GM18508 (cell line): ENCODE data around the gene KCNMA1.

Experiments
- ATAC-seq: cut with Tn5 transposase; IDR thresholded peaks from one replicate; pipeline ENCODE4 v1.9.1; 2021; ENCODE audit warnings: moderate number of reproducible peaks; ENCODE audit not compliant: insufficient read depth, unreplicated experiment

Gene KCNMA1

DNA sequence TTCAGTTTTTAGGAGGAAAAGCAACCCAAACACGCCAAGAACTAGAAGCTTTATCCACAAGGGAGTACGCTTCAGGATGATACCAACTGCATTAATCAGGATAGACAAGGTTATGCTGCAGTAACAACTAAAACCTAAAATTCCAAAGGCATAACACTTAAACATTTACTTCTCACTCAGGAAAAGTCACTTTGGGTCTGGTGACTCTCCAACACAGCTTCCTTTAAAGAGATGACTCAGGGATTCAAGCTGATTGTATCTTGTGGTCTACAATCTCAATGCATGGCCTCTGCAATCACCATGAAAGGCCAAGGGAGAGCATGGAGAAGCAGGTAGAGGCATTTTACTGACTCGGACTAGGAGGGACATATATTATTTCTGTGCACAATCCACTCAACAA, 315.8 kb downstream of the KCNMA1 start:
- no peak for ATAC-seq

DNA sequence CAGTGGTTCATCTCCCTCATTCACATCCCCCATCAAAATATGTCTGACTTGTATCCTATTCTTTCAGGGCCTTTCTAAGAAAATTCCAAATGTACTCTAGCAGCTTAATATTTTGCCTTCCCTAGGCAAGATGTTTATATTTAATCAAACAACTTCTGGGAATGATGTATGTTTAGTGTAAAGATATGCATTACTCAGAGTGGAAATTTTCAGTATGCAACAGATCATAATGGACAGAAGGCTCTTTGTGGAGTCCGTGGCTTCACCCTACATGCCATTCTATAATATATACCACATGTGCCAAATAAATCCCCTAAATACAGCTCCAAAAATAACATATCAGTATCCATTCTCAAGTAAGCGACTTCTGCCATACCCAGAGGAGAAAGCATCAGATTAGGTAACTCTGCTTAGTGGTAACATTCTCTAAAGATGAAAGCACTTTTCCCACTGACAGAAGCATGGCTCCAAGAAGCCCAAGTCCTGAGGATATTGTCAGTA, 316.6 kb downstream of the KCNMA1 start:
- no peak for ATAC-seq

DNA sequence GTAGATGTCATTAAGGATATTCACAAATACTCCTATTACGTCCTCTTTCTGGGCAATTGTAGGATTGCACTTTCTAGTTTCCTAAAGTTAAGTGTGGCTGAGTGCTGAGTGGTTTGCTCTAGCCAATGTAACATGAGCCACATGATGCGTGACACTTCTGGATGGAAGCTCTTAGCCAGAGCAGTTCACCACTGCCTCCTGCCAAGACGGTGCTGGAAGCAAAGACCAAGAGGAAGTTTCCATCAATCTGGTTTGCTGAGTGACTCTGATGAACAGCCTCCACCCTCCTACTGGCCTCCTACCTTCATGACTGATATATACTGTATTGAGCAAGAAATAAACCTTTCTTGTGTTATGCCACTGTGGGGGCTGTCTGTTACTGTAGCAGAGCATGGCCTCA, 318.1 kb downstream of the KCNMA1 start:
- no peak for ATAC-seq

DNA sequence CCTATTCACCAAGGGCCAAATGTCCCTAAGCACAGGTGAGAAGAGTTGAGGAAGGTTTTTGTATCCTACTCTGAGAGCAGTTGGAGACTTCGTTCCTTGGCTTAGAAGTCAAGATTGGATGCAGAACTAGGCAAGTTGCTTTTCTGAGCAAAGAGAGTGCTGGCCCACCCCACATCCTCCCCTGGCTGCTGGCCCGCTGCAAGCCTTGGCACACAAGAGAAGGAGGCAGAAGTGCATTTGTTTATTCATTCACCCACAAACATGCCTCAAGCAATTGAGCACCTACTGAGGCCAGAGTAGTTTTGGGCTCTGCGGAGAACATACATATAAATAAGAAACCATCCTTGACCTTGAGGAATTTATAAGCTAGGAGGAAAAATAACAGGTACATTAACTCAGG, 318.9 kb downstream of the KCNMA1 start:
- ATAC-seq, result no peak

DNA sequence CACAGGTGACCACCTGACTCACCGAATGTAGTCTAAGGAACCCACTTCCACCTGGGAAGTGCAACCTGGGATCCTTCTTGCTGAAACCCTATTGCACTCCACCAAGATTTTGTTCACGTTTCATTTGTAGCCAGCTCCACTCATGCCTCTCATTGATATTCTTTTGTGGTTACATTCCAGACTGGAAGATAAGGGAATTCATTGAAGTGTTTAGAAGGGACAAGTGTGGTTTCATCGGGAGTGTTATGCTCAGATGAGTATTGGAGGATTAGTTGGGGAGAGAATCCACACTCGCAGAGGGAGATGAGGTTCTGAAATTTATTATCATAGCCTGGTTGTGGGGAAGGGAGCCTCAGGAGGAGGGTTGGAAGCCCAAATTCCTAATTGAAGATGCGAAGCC, 320.4 kb downstream of the KCNMA1 start:
- ATAC-seq, result no peak

DNA sequence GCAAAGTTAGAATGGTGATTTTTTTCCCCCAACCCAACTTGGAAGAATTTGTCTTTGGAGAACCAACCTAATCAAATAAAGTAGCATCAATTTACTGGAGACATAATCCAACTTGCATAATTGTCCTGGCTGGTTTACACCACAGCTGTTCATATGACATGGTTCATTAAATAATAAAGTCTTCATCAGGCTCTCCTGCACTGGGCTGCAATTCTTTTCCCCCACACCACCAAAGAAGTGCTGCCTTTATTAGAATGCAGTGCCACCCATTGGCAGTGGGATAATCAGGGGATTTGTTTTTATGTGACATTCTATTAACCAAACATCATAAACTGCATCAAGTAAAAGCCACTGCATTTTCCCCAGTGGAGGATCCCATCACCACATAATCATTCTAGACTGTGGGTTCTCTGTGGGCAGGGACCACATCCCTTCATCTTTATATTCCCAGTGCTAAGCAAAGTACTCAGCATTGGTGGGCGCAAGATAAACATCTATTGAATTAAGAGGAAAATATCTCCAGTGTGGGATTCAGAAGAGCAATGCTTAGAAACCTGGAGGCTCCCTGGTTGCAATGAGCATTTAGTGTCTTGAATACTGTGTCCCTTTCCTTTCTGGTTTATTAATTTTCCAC, 322.0 kb downstream of the KCNMA1 start:
- no peak for ATAC-seq

DNA sequence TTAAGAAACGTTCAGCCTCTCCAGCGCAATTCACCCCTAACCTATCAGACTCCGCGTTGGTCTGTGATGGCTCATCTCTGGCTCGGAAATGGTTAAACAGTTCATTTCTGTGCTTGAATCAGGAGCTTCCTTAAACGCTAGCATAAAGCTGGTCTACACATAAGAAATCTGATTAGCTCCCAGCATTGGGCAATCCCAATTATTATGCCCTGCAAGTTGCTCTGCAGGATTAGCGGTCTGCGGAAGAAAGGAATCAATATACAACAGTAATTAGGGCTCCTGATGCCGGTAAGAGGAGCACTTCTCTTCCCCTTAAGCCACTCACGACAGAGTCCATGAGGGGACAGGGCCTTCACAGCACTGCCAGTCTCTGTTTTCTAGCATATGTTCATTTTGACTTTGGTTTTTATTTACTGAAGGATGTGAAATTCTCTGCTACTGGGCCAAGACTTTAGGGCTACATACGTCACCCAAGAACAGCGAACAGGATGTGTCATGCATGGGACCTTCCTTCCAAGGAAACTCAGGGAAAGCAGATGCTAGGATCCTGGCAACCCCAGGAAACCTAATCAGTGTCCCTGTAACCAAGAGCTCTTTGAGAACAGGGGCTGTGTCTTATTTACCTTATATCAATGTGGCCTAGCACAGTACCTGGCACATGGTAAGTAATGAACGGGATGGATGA, 324.4 kb downstream of the KCNMA1 start:
- no peak for ATAC-seq

DNA sequence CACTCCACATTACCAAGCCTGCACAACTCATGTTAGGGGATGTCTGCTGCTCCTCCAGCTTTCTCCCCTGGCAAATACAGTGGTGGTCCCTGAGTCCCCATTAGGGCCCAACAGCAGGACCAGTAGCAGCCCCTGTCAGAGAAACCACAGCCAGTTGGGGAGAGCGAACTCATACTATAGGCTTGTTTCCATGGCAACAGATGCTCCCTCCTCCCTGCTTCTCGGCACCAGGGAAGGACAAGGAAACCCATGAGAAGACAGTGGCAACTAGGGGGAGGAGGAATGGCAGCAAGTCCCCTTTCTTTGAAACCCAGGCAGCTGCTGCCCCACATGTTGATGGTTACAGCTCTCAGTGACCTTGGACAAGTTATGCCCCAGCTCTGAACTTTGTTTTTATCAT, 326.4 kb downstream of the KCNMA1 start:
- ATAC-seq, result no peak

DNA sequence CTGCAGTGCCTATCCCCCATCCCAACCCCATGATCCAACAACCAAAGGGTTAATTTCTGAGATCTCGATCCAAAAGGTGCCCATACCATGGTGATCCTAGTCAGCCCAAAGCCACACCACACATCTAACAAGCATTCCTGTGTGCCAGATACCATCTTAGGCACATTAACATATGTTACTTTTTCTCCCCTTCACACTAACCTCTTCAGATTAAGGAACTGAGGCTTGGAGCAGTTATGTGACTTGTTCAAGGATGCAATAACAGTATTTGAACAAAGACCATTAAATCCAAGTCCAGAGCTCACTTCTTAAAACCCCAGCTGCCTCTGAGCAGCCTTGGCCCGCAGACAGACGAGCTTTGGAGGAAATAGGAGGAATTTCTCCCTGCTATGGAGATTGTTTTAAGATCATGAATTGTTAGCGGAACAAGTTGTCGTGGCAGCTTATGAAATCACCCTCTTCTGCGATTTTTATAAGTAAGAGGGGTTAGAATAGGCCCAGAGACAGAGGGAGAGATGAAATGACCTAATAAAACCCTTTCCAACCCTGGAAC, 327.2 kb downstream of the KCNMA1 start:
- ATAC-seq, result no peak

DNA sequence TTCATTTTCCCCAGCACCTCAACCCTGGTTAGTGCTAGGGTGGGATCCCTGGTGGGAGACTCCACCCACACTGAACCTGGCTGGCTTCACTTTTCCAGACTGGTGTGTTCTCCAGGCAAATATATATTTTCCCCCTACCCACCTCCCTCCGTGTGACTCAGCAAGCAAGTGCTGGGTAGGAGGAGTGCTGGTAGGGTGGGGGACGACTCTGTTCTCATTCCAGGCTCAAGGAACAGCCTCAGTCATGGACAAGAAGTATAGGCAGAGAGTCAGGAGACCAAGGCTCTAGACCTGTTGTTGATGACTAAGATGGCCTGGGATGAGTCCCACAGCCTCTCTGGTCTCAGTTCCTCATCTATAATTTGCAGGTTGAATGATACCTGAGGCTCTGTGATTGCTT, 328.1 kb downstream of the KCNMA1 start:
- ATAC-seq, result no peak

DNA sequence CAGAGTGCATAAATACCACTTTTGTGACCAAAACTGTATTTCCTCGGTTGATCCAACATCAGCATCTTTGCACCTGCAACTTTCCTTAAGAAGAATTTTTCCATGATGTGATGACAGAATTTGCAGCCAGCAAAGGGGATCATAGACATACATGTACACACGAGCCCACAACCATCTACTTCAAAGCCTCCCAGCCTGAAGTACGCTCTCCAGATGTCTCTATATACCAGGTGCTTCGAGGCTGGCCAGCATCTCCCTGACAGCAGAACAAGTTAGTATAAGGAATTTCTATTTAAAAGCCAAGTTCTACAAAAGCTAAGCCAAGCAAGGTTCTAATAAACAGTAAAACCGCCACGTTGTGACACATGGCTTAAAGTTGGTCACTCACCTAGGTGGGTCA, 328.5 kb downstream of the KCNMA1 start:
- no peak for ATAC-seq

DNA sequence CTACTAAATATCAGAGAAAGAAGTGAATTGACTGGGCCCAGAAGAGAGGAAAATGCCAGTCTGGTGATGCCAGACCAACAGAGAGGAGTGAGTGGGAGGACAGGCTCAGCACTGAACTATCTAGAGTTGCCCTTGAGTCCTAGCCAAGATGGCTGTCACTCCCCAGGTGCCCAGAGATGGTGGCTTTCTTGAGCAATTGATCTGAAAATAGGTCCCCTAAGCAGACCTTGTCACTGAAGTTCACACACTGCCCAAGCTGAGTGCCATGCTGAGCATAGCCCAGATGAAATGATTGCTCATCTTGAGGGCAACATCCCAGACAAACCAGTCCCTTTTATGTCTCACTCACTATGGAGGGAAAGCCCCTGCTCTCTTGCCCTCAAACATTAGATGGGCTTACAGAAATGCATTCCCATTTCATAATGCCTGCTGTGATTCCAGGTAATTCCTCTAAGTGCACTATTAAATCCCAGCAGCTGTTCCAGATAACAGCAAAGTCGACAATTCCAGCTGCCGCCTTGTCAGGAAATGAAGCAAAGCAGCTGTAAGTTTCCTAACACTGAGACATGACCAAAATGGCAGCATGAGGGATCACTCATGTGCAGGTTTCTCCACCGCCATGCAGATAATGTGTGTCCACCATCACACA, 329.4 kb downstream of the KCNMA1 start:
- no peak for ATAC-seq

DNA sequence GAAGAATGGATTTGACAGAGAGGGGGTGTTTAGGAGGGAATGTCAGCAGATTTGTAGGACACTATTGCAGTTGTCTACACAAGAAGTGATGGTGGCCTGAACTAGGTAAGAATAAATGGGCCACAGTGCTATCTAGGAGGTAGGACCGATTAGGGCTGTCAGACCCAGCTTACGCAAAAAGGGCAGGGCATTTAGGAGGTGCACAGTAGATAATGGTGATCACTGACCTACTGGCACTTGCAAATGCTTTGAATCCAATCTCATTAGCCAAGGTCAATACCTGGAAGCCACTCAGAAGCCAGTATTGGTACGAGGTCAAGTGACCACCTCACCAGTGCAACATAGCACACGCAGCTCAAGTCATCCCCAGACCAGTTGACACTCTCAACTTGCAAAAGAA, 330.9 kb downstream of the KCNMA1 start:
- ATAC-seq, result no peak

DNA sequence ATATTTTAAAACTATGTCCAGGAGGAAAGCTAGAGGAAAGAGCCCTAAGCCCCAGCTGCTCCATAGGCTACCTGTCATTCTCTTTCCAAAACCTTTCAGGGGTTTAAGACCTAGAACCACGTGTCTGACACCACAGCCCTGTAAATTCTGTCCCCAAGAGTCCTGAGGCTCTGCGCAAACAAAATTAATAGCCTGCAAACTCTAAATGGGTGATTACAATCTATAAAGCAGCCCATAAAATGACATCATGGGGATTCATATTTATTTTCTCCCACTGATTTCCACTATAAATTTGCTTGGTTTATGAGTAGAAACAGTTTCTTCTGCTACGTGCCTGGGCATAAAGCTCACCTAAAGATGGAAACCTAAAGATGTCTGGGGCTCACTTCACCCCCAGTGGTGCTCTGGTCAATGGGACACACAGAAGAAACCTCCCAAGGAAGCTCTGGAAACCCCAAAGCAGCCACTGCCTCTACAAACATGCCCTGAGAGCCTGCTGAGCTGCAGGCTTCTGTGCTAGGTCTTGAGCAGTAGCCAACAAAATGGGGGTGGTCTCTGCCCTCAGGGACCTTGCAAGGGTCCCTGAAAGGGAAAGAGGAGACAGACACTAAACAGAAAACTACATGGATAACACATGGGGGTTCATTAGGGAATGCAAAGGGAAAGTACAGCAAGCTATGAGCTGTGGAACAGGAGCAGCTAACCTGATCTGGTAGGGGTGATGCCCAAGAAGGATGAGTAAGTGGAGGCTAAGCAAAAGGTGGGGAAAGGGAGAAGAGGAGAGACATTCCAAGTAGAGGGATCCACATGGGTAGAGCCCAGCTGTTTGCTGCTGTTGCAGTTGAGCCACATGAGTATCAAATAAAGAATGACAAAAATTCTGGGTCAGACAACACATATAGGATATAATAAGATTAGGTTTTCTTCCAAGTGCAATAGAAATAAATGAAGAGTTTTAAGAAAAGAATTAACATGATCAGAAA, 331.7 kb downstream of the KCNMA1 start:
- ATAC-seq, result no peak

DNA sequence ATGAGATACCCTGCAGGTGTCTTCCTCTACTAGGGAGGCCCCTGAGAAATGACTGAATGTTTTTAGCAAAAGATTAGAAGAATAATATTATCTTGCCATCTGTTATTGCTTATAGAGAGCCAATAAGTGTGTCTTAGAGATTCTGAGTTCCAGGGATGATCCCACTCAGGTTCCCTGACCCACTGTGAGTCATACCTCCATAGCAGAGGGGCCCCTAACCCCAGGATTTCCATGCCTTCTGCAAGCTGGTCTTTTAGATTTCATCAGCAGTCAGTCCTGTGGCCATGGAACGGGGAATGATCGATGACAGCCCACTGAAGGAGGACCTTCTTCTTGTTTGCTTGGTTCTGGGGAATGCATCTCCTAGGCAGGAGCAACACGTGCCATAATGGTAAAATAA, 333.4 kb downstream of the KCNMA1 start:
- no peak for ATAC-seq

DNA sequence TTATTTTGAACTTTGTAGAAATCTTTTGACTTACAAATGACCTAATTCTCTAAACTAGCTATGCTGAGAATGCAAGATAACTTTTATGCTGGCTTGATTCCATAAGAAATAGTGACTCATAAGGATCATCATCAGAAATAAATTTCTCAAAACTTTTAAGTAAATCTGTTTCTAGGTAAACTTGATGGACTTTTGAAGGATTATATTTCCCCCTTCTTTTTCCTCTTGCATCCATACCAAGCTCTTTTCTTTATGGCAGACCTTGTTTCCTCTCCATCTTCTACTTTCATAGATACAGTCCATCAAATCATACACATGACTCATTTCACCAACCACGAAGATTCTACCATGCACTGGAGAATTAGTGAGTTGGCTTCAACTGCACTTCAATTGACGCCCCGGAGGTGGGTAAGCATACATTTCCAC, 336.3 kb downstream of the KCNMA1 start:
- ATAC-seq, result no peak

DNA sequence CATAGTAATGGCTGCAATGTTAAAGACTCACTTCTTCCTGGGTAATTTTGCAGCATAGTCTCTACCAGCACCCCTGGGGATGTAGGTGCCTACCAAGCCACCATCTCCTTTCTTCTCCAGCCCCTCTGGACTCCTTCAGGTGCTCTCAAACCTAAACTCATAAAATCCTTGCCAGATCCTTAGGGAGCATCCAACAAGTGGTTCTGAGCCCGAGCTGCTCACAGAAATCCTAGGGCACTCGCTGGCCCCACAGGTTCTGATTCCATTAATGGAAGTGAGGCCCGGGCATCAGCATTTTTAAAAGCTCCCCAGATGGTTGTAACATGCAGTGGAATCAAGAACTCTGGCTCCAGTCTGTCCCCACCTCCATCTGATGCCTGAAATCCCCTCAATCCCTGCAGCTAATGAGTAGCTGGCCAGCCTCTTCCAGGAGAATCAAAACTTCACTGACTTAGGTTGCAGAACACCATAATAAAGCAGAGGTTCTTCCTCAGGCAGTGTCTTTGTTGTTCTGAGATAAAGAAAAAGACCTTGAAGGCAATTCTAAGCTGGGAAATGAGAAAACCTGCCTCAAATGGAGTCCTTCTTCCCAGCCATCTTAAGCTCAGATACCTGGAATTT, 336.8 kb downstream of the KCNMA1 start:
- ATAC-seq, result no peak

DNA sequence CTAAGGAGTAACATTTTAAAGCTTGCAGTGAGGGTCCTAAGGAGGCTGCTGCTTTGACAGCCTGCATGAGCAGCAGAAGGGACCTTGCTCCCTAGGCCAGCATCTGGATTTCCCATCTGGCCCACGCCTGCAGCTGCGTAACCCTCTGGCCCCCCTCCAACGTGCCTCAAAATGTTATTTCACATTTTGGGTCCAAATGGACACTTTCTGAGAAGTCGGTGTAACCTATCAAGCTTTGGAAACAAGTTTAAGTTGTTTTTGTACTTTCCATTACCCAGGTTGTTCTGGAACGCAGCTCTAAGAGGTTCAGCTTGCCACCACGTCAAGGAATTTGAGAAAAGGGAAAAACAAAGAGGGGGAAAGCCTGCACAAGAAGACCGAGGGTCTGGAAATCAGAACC, 338.3 kb downstream of the KCNMA1 start:
- no peak for ATAC-seq

DNA sequence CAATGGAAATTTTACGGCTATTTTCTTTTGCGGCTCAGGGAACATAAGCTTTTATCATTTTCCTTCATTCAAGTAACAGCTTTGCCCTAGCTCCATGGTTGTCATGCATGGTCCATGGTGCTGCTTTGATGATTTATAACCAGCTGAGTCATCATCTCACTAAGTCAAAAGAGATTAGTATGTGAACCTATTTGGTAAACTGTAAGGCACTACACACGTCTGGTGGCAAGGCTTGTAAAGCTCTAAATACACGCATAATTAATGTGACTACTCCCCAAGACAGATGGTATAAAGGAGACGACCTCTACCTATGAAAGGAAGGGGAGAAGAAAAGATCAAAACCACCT, 340.2 kb downstream of the KCNMA1 start:
- no peak for ATAC-seq
